Activated T-helper 1 cell treated with Interleukin-2 at 50 U/mL for 16 hours (primary cell): ENCODE data around the gene NEMP1.
"Not testable (repeated sequence)": the region's sequence is repeated elsewhere in the genome, so short reads cannot be mapped to it uniquely, and the experiment has no call there.

ENCODE experiments used
- DNase-seq: peaks from one replicate; pipeline ENCODE4 v3.0.0-alpha.2; 2020; ENCODE audit warnings: low read depth

NEMP1 gene, protein sequence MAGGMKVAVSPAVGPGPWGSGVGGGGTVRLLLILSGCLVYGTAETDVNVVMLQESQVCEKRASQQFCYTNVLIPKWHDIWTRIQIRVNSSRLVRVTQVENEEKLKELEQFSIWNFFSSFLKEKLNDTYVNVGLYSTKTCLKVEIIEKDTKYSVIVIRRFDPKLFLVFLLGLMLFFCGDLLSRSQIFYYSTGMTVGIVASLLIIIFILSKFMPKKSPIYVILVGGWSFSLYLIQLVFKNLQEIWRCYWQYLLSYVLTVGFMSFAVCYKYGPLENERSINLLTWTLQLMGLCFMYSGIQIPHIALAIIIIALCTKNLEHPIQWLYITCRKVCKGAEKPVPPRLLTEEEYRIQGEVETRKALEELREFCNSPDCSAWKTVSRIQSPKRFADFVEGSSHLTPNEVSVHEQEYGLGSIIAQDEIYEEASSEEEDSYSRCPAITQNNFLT

DNA sequence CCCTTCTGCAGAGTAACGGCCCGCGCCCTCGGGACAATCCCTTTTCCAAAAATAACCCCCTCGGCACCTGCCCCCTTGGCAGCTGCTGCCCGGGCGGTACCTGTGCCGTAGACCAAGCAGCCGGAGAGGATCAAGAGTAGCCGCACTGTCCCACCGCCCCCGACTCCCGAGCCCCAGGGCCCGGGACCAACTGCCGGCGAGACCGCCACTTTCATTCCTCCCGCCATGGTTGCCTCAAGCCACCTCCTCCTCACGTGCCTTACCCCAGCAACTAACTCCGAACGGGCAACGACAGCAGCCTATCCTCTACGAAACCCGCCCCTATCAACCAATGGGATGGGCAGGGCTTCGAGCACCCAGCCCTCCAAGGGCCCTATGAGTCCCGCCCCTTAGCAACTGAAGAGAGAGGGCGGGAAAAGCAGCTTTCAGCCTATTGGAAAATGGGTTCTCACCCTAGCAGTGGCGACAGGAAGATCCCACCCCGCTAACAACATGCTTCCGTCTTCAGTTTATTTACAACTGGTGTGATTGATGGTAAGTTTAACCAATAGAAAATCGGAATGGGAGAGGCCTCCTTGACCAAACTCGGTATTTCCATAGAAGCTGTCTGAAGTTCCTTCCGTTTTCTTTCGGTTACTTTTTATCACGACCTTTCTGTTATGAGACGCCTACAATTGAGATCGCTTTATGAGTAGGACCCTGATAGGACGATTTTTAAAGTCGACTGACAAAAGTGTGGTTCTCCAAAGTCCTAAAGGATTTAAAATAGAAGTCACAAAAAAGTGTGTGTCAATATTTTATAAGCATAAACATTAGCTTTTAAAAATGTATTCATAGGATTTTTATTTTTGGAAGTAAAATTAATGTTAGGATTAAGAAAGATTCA lies at the start of gene NEMP1:
NEMP1 (minus strand) TSS at position 273 of the 886 bp plus-strand sequence; CDS start at position 227, 46 bp downstream.
- DNase-seq, result peak; percentile 91

DNA sequence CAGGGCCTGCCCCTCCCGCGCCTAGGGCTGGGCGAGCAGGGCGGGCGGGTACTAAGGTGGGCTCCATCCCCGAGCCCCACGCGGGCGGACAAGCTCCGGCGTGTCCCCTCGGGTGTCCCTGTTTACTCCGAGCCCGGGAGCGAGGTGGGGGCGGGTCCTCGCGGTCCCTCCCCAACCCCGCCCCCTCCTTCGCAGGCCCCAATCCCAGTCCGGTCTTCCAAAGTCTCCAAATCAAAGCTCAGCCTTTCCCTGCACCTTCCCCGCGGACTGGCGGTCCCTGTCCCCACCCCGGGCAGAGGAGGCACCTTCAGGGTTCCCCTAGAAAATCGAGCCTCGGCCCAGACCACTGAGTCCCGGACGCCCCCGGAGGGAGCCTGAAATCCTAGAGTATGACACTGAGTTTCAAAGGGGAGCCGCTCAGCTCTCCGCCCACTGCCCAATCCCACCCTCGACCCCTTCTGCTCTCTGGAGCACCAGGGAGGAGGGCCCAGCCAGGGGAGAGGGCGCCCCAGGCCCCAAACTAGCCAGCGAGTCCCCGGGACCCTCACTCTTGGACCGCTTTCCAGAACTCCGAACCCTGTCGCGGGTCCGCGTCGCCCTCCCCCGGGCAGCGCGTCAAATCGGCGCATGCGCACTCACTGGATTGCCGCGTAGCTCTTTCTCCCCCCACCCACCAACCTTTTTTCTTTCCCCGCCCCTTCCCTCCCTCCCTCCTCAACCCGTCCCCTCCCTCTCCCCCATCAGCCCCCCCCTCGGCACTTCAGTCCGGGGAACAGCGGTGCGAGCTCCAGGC lies 49.3 kb upstream of the NEMP1 start, which contains the start of gene LRP1:
LRP1 (plus strand) TSS at position 758 of the 793 bp plus-strand sequence. CDS start 482 bp downstream, outside the sequence.
- DNase-seq, result peak; percentile 70

DNA sequence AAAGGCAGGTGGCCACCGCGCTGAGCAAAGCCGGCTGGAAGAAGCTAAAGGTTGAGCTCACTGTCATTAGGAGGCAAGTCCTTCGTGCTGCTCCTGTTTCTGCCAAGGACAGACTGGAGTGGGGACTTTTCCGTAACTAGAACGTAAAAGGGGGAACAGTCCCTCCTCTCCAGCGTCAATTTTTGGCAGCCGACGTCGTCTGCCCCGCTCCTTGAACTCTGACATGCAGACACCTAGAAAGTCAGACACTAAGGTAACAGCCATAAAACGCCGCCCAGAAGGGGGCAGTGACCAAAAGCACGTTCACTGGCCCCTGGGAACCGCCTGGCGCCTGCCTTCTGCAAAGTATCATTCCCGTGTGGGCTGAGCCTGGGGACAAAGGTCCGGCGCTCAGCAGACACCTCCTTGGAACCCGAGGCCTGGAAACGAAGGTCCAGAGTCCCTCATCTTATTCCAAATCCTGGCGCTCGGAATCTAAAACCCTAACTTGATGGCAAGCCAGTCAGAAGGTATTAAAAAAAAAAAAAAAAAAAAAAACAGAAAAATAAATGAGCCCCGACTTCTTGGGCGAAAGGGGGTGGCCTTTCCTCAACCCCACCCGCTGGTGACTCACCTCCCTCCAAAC lies 48.6 kb upstream of the NEMP1 start:
- DNase-seq, result peak; percentile 7

DNA sequence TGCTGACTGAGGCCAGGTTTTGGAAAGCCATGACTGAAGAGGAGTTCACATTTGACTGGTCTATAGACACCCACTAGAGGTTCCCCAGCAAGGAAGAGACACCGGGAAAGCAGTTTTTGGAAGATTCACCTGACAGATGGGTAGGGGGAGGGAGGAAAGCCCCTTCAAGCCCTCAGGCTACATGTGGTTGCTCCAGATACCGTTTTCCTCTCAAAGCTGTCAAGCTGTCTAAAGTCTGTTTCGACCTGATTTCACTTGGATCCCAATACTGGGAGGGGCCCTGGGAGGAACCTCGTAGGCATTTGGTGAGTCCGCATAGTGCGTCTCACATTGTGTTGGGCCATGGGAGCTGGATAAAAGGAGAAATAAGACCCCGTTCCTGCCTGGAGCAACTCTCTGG lies 48.0 kb upstream of the NEMP1 start:
- DNase-seq, result no peak

DNA sequence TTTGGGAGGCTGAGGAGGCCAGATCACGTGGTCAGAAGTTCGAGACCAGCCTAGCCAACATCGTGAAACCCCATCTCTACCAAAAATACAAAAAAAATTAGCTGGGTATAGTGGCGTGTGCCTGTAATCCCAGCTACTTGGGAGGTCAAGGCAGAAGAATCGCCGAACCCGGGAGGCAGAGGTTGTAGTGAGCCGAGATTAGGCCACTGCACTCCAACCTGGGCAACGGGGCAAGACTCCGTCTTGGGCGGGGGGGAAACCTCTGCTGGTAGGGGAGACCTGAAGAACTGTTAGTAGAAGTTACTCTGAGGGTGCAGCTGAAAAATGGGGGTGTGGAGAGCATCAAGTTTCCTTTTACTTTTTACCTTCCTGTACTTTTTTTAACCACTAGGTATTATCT lies 47.5 kb upstream of the NEMP1 start:
- no peak for DNase-seq

DNA sequence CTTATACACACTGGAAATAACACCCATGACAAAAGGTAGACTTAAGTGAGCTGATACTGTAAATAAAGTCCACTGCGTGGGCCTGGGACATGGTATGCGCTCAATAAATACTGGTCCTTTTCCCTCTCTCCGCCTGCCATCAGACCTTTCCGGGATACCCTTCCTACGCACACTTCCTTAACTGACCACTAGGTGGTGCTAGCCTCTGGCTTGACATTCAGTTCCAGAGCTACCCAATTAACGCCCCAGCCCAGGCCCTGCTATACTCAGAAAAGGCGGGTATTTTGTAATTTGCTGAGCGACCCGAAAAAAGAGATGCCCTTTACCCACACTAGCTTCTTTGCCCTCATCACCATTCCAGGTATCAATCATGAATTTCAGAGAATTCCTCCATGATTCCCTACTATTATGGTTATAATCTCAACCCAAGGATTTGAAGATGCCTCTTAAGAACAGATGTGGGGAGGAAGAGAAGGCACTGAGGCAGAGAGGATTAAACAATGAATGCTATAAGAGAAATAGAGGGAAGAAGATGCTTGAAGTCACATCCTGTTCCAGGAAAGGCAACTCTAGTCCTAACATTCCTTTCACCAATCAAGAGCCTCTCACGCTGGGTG lies 45.8 kb upstream of the NEMP1 start:
- peak; percentile 52 for DNase-seq

DNA sequence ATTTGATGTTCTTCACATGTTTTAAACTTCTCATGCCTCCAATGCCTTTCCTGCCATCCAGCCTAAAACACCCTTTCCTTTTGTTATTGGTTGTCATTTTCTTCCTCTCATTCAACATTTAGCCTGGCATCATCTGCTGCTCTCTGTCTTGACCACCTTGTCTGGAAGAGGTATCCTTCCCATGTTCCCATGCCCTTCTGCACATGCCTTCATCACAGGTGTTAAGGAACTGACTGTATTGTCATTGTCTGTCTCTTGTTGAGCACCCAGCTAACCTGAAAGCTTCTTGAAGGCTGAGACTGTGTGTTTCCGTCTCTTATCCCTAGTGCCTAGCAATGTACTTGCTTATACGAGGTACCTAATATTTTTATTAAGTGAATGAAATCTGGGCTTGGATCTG lies 45.2 kb upstream of the NEMP1 start:
- no peak for DNase-seq

DNA sequence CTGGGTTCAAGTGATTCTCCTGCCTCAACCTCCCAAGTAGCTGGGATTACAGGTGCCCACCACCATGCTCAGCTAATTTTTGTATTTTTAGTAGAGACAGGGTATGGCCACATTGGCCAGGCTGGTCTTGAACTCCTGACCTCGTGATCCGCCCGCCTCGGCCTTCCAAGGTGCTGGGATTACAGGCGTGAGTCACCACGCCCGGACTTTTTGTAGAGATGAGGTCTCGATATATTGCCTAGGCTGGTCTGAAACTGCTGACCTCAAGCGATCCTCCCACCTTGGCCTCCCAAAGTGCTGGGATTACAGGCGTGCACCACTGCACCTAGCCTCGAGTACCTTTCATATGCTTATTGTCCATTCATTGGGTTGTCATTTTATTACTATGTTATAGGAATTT lies 42.1 kb upstream of the NEMP1 start:
- not testable (repeated sequence) for DNase-seq

DNA sequence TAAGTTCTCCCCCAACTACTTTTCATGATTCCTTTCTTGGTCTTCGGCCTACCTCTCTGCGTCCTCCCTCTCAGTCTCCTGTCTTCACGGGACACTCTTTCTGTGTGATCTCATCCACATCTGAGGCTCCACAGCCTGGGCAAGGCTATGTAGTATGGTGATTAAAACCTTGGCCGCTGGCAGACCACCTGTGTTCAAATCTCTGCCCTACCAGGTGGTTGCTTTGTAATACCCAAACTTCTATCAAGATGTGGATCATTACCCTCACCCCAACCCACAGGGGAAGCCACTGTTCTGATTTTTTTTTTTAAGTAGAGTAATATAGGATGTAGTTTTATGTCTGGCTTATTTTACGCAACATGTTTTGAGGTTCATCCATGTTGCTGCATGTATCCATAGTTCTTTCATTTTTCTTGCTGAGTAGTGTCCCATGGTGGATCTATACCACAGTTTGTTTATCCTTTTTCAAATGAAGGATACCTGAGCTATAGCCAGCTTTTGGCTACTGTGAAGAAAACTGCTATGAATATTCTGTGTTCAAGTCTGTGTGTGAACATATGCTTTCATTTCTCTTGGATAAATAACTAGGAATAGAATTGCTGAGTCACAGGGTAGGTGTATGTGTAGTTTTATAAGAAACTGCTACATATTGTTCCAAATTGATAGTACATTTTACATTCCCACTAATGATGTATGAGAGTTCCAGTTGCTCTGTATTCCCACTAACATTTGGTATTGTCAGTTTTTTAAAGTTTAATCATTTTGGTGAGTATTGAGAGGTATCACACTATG lies 40.9 kb upstream of the NEMP1 start:
- DNase-seq, result no peak

DNA sequence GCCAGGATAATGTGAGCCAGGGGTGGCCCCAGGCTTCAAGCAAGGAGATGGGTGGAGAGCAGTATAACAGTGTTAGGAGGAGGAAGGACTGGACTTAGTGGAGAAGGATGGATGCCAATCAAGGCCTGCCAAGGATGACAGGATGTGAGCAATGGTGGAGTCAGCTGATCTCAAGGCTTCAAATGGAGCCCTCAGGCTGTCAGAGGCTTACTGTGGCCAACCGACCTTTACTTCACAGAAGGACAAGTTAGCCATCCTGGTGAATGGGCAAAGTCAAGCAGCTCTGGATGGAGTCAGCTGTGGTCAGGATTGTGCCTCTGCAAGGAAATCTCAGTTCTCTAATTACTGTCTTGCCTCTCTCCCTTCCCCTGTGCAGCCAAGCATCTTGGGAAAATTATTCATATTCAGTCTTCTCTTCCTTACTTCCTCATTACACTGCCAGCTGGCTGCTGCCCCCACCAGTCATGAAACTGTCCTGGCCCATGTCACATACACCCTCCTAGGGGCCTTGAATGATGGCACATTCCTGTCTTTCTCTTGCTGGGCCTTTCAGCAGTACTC lies 40.2 kb upstream of the NEMP1 start:
- no peak for DNase-seq

DNA sequence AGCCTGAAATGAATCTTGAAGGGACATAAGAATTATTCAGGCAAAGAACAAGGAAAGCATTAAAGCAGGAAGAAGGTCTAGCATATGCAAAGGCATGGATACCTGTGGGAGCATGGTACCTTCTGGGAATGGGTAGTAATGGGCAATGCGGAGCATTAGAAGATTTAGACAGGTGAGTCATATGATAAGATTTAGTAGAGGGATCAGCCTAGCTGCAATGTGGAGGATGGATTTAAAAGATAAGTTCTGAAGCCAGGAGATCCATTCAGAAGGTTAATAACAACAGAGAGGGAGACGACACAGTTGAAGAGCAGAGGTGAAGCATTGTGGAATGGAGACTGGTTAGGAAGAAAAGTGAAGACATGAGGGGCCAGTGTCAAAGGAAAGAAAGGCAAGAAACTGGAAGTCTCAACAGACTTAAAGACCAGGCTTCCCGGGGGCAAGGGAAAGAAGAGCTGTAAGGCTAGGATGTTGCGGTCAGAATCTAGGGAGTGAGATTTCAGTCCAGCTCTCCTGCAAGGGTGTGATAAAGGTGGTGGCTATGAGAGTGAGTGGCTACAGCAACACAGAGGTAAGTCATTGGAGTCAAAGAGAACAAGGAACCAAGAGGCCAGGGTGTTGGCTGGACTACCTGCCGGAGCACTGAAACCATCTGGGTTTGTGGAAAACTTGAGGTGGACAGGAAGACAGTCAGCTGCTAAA lies 38.1 kb upstream of the NEMP1 start:
- no peak for DNase-seq

DNA sequence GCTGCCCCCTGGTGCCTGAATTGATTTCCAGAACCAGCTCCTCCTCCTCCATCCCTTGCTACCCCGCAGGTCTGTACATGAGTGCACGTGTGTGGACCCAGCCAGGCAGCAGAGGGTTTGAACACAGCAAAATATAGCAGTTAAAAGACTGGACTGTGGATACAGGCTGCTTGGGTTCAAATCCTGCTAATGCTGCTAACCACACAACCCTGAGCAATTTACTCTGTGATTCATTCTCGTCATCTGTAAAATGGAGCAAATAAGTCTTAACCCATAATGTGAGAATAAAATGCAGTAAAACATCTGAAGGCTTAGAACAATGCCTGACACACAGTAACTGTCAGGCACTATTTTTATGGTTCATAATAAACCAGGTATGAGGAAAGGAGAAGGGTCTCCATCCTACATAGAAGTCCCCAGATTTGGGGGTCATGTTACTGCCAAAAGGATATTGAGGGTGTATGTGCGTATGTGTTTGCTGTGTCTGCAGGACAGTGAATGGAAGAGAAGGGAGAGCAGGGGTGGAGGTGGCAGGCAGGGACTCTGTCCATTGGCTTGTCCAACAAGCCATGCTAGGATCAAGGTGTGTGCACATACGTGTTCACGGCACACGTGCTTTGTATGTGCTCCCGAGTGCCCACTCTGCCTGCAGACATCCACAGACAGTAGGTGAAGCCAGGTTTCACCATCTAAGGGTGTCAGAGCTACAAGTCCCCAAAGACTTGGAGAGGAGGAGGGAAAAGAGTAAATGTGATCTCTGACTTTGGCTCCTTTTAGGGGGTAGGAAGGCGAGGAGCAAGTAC lies 34.1 kb upstream of the NEMP1 start:
- no peak for DNase-seq

DNA sequence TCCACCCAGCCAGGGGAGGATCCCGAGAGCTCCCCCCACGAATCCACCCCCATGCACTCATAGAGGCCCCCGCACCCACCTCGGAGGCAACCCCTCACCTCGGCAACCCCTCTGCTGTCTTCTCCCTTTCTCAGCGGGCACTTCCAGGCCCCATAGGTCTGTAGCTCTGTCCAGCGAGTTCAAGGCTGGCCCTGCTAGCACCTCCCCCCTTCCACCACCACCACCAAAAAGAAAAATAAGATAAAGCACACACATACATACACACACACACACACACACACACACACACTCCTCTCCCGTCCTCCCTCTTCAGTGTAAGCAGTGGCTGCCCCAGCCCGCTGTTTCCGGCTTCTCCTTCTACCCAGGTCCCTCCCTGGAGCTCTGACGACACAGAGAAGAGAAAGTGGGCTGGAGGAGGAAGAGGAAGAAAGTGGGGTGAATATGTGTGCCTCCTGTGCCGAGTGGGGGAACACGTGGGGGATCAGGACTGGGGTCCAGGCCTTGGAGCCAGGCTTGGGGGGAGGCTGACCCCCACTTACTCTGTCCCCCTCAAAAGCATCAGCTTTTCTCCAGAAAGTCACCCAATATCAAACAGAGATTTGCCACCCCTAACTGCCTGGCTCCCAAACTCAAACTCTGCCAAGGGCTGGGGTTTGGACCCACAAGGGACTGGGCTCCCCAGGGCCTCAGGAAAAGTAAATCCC lies 32.6 kb upstream of the NEMP1 start, which contains the start of gene STAT6:
STAT6 (minus strand) TSS at position 332 of the 704 bp plus-strand sequence. CDS start 3,084 bp downstream, outside the sequence.
- peak; percentile 69 for DNase-seq

DNA sequence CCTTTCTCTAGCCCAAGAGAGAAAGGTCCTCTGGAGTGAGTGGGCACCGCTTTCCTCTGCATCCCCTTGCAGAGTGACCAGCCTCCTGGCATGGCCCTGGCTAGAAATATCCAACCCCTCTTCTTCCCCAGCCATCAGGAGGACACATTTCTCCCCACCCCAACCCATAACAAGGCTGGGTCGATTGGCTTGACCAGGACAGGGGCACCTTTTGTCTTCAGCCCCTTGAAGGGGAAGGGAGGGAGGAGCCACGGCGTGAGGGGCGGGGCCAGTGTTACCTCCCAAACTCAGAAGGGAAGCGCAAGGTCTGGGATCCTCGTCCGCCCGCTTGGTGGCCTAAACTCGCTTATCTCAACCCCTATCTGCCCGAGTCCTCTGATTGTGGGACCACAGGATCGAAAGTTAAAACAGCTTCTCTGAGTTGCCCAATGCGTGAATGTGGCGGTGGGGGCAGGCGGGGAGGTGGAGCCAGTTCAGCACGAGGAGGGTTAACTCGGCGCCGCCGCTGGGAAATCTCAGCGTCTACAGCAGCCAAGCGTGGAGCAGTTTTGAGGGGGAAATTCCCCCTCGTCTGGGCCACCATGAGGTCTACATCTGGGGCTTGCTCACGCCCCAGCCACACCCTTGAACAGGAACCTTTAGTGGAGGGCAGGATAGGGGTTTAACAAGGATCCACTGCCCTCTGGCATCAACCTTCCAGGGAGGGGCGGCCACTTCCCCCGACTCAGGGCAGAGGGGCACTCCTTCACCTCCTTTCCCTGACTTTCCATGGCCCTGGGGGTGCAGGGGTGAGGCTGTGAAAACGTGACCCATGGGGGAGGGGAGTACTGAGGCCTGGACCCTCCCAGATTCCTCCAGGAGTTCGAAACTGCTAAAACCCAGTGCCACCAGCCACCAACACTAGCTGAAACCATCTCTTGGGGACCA lies 31.8 kb upstream of the NEMP1 start:
- DNase-seq, result peak; percentile 46

DNA sequence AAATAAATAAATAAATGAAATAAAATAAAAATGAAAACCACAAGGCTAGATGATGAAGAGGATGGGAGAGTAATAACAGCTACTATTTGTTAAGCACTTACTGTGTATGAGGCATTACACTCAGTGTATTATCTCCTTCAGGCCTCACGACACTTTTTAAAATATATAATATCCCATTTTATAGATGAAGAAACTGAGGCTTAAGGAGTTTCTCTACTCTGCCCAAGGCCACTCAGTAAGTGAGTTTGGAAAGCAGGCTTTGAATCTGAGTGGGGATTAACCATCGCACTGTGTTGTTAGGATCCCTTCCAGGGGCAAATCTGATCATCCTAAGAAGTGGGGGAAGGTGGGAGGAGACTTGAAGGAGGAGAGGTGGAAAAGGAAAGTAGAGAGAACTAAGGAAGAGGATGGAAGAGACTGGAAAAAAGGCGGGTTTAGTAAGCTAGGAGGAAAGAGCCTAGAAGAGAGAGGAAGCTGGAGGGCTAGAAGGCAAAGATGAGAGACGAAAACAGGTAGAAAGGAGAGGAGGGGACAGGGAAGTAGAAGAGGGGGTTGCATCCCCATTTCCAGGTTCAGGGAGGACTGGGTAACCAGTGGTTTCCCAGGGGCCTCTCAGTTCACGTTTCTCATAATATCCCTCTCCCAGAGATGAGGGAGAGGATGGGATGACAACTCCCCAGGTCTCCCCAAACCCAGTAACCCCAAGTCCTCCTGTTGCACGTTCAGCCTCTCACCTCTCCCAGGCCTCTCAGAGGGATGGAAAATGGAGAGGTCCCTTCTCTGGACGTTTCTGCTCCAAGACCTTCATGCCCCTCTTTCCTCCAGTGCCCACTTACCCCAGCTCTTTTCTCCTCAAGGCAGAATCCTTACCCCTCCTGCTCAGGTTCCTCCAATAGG lies 30.9 kb upstream of the NEMP1 start:
- DNase-seq, result no peak
